ENCODE data around the gene JPT1. TPM values are rescaled to one million over a fixed set of nuclear protein-coding genes. Genes with fewer than 3 reads are reported as not detected.

The JPT1 gene
- total RNA-seq, 1 experiment from 2014 or later, result 210 TPM

- BruUV-seq (replicated peaks), result TSS peak; percentile 39
- Mint-ChIP-seq H3K9me3 (ENCODE audit: unreplicated experiment) (no peaks in the 10 kb centered on the region), H3K27me3 (ENCODE audit: insufficient read depth, unreplicated experiment) (no peaks in the 10 kb centered on the region), H3K4me3 (ENCODE audit: unreplicated experiment) (peak overlapping the region; percentile 88), H3K4me1 (ENCODE audit: low read depth, unreplicated experiment) (peaks cover 17% of the 10 kb centered on the region), H3K27ac (ENCODE audit: unreplicated experiment) (peak overlapping the region; percentile 99), H3K36me3 (ENCODE audit: insufficient read depth, unreplicated experiment) (peaks cover 69% of the 10 kb centered on the region)
- H3K27me3 ChIP-seq (replicated peaks; ENCODE audit: control insufficient read depth, insufficient read depth, low read length), result no peaks in the 10 kb centered on the region
- peaks cover 2% of the 10 kb centered on the region for H3K36me3 ChIP-seq (ENCODE audit: control insufficient read depth, insufficient read depth, low read length)
- H3K4me3 ChIP-seq (ENCODE audit: low read depth, low read length), result peak overlapping the region; percentile 94
- ChIA-PET CTCF (interaction anchor here (2.3 kb wide), 1 partner anchor 20 kb away, joined by 6 read pairs; no protein-coding TSS in a partner anchor), POLR2A (interaction anchor here (0.5 kb wide), 1 partner anchor 126 kb away, joined by 5 read pairs; no protein-coding TSS in a partner anchor)
- H3K9me3 ChIP-seq, result no peaks in the 10 kb centered on the region
- intact Hi-C loops (cut with micrococcal nuclease; ENCODE audit: unreplicated experiment), result no loop called here
- DNase-seq, result peak in 1 of 2 experiments; percentile 29
- TF ChIP-seq CTCF (IDR thresholded peaks at IDR 0.05; ENCODE audit: insufficient read depth in 1 of 2, low read depth in 1 of 2, low read length in 1 of 2, severe bottlenecking in 1 of 2, unreplicated experiment in 1 of 2), result no peak
- peaks cover 18% of the 10 kb centered on the region for H3K4me1 ChIP-seq
These were observed 27.5 kb upstream of the JPT1 start for GRCh38 chr17:75181608-75182318.

- peaks cover 2% of the 10 kb centered on the region for H3K36me3 ChIP-seq (ENCODE audit: control insufficient read depth, insufficient read depth, low read length)
- H3K4me1 Mint-ChIP-seq (ENCODE audit: low read depth, unreplicated experiment), result peaks cover 17% of the 10 kb centered on the region
- peaks cover 76% of the 10 kb centered on the region for H3K36me3 Mint-ChIP-seq (ENCODE audit: insufficient read depth, unreplicated experiment)
- no peaks in the 10 kb centered on the region for H3K27me3 Mint-ChIP-seq (ENCODE audit: insufficient read depth, unreplicated experiment)
- peak overlapping the region; percentile 88 for H3K4me3 Mint-ChIP-seq (ENCODE audit: unreplicated experiment)
- H3K9me3 Mint-ChIP-seq (ENCODE audit: unreplicated experiment), result no peaks in the 10 kb centered on the region
- no peak for TF ChIP-seq CTCF (IDR thresholded peaks at IDR 0.05; ENCODE audit: insufficient read depth in 1 of 2, low read depth in 1 of 2, low read length in 1 of 2, severe bottlenecking in 1 of 2, unreplicated experiment in 1 of 2)
- peak overlapping the region; percentile 94 for H3K4me3 ChIP-seq (ENCODE audit: low read depth, low read length)
- H3K9me3 ChIP-seq, result no peaks in the 10 kb centered on the region
- no TSS peak for BruUV-seq (replicated peaks)
- CTCF ChIA-PET, result interaction anchor here (1.5 kb wide), 1 partner anchor 9 kb away, joined by 3 read pairs; no protein-coding TSS in a partner anchor
- peak overlapping the region; percentile 99 for H3K27ac Mint-ChIP-seq (ENCODE audit: unreplicated experiment)
- DNase-seq, result no peak
- POLR2A ChIA-PET, result interaction anchor here (0.5 kb wide), 1 partner anchor 125 kb away, joined by 5 read pairs; no protein-coding TSS in a partner anchor
- H3K27me3 ChIP-seq (replicated peaks; ENCODE audit: control insufficient read depth, insufficient read depth, low read length), result no peaks in the 10 kb centered on the region
- intact Hi-C loops (cut with micrococcal nuclease; ENCODE audit: unreplicated experiment), result no loop called here
- H3K4me1 ChIP-seq, result peaks cover 18% of the 10 kb centered on the region
These were observed 26.8 kb upstream of the JPT1 start for GRCh38 chr17:75181110-75181509.

GRCh38 chr17:75178453-75178852 is 24.1 kb upstream of the JPT1 start:
- Histone ChIP-seq H3K4me3 (ENCODE audit: low read depth, low read length) (no peak overlapping the region), H3K27me3 (replicated peaks; ENCODE audit: control insufficient read depth, insufficient read depth, low read length) (no peaks in the 10 kb centered on the region), H3K4me1 (peaks cover 13% of the 10 kb centered on the region), H3K9me3 (no peaks in the 10 kb centered on the region), H3K36me3 (ENCODE audit: control insufficient read depth, insufficient read depth, low read length) (peaks cover 2% of the 10 kb centered on the region)
- no peak overlapping the region for H3K27ac Mint-ChIP-seq (ENCODE audit: unreplicated experiment)
- no TSS peak for BruUV-seq (replicated peaks)
- no peak for DNase-seq
- H3K36me3 Mint-ChIP-seq (ENCODE audit: insufficient read depth, unreplicated experiment), result peaks cover 99% of the 10 kb centered on the region
- ChIA-PET CTCF (interaction anchor here (0.6 kb wide), 1 partner anchor 24 kb away, joined by 3 read pairs; no protein-coding TSS in a partner anchor), POLR2A (no interaction called here)
- H3K4me3 Mint-ChIP-seq (ENCODE audit: unreplicated experiment), result no peak overlapping the region
- peaks cover 6% of the 10 kb centered on the region for H3K4me1 Mint-ChIP-seq (ENCODE audit: low read depth, unreplicated experiment)
- intact Hi-C loops (cut with micrococcal nuclease; ENCODE audit: unreplicated experiment), result no loop called here
- no peak for TF ChIP-seq CTCF (IDR thresholded peaks at IDR 0.05; ENCODE audit: insufficient read depth in 1 of 2, low read depth in 1 of 2, low read length in 1 of 2, severe bottlenecking in 1 of 2, unreplicated experiment in 1 of 2)
- H3K27me3 Mint-ChIP-seq (ENCODE audit: insufficient read depth, unreplicated experiment), result no peaks in the 10 kb centered on the region
- H3K9me3 Mint-ChIP-seq (ENCODE audit: unreplicated experiment), result no peaks in the 10 kb centered on the region

All from Caco-2 (cell line).